Keratinocyte (primary cell): Measurements from ENCODE around the gene LRRC73. TPM values are rescaled to one million over a fixed set of nuclear protein-coding genes. Genes with fewer than 3 reads are reported as not detected.
A peak's percentile ranks its signal among the peaks of the same experiment; 100 is the strongest.
"Not testable (repeated sequence)": the region's sequence is repeated elsewhere in the genome, so short reads cannot be mapped to it uniquely, and the experiment has no call there.

Experiments used
- DNase-seq: peaks from one replicate; pipeline ENCODE4 v3.0.0-alpha.2; 2011; ENCODE audit warnings: low read depth, missing footprints, low spot score
- FAIRE-seq: peaks from 2 replicates; lab custom pipeline; 2011; peaks lifted over from hg19 to GRCh38; lab: Jason Lieb, UNC
- H2AFZ ChIP-seq: 2 replicates; pipeline ENCODE4 v1.6.0; 2012; ENCODE audit warnings: low read length, control low read depth, inconsistent platforms; ENCODE audit not compliant: control insufficient read depth
- H3K27ac ChIP-seq: 2 replicates; pipeline ENCODE4 v1.5.1; 2011; ENCODE audit warnings: low read length; ENCODE audit not compliant: control insufficient read depth, insufficient read depth
- H3K27me3 ChIP-seq: 3 replicates; pipeline ENCODE4 v1.6.0; 2011; ENCODE audit warnings: low read length; ENCODE audit not compliant: control insufficient read depth, insufficient read depth; ENCODE audit errors: extremely low read depth
- H3K36me3 ChIP-seq, 2 experiments: 2 replicates in 1 of 2; 3 replicates in 1 of 2; pipeline ENCODE4 v1.5.1; 2011; ENCODE audit warnings: low read length in 2 of 2, mild to moderate bottlenecking in 1 of 2; ENCODE audit not compliant: control insufficient read depth in 2 of 2, insufficient read depth in 2 of 2; ENCODE audit errors: extremely low read depth in 1 of 2
- H3K4me1 ChIP-seq: 3 replicates; pipeline ENCODE4 v1.5.1; 2011; ENCODE audit warnings: low read length; ENCODE audit not compliant: control insufficient read depth, insufficient read depth; ENCODE audit errors: extremely low read depth
- H3K4me2 ChIP-seq: 3 replicates; pipeline ENCODE4 v1.6.0; 2011; ENCODE audit warnings: low read depth, low read length; ENCODE audit not compliant: control insufficient read depth, insufficient read depth; ENCODE audit errors: extremely low read depth
- H3K4me3 ChIP-seq, 3 experiments: fragments of 200-600 bp in 1 of 3; sonication (generic) in 1 of 3; 2 replicates in 2 of 3; 3 replicates in 1 of 3; pipeline ENCODE4 v1.5.1; 2011 to 2016; ENCODE audit warnings: low read length in 3 of 3, mild to moderate bottlenecking in 3 of 3, control low read depth in 2 of 3, inconsistent platforms in 1 of 3, low read depth in 1 of 3, mixed read lengths in 1 of 3, mixed run types in 1 of 3, moderate library complexity in 1 of 3; ENCODE audit not compliant: control insufficient read depth in 2 of 3, insufficient read depth in 2 of 3; ENCODE audit errors: extremely low read depth in 1 of 3
- H3K79me2 ChIP-seq: 2 replicates; pipeline ENCODE4 v1.6.0; 2012; ENCODE audit warnings: low read length; ENCODE audit not compliant: control insufficient read depth, insufficient read depth
- H3K9ac ChIP-seq: 3 replicates; pipeline ENCODE4 v1.6.0; 2011; ENCODE audit warnings: low read length; ENCODE audit not compliant: control insufficient read depth, insufficient read depth; ENCODE audit errors: extremely low read depth
- H3K9me1 ChIP-seq: 3 replicates; pipeline ENCODE4 v1.6.0; 2011; ENCODE audit warnings: low read length; ENCODE audit not compliant: control insufficient read depth, insufficient read depth; ENCODE audit errors: extremely low read depth
- H3K9me3 ChIP-seq: 2 replicates; pipeline ENCODE4 v1.5.1; 2012; ENCODE audit warnings: low read depth, low read length; ENCODE audit not compliant: control insufficient read depth
- H4K20me1 ChIP-seq: 3 replicates; pipeline ENCODE4 v1.6.0; 2011; ENCODE audit warnings: low read length; ENCODE audit not compliant: control insufficient read depth, insufficient read depth; ENCODE audit errors: extremely low read depth
- CTCF ChIP-seq, 3 experiments: IDR thresholded peaks in 1 of 3; conservative IDR thresholded peaks in 1 of 3; optimal IDR thresholded peaks in 1 of 3; 2 replicates in 2 of 3; 3 replicates in 1 of 3; pipeline versions ENCODE3 to v1.5.1; 2011; ENCODE audit warnings: low read length in 3 of 3, mild to moderate bottlenecking in 3 of 3, moderate library complexity in 2 of 3, control low read depth in 1 of 3, inconsistent platforms in 1 of 3; ENCODE audit not compliant: insufficient read depth in 2 of 3; ENCODE audit errors: extremely low read depth in 1 of 3
- EZH2 ChIP-seq: IDR thresholded peaks from one replicate; pipeline ENCODE4 v1.6.1; 2012; ENCODE audit warnings: inconsistent platforms, mild to moderate bottlenecking, low read length, moderate library complexity
- dilution Hi-C: fragments of 300-500 bp; cut with MboI; formaldehyde crosslinking; loops from one replicate; pipeline ENCODE4 v1.7.0; 2020; ENCODE audit warnings: low sequenced_read_pairs; ENCODE audit not compliant: extremely low pct_ligation_motif_present
- polyA minus RNA-seq, 3 experiments: library from RNA; depleted of rRNA, polyadenylated mRNA; stranded (reverse); fragments of >200 nt; gene quantifications; 1 replicate in 1 of 3; 2 replicates in 1 of 3; 3 replicates in 1 of 3; pipeline ENCODE4 v1.2.3, GENCODE V29; 2011
- polyA plus RNA-seq, 5 experiments: library from polyadenylated mRNA; depleted of rRNA in 3 of 5; stranded (reverse) in 3 of 5; stranded (forward) in 1 of 5; unstranded in 1 of 5; fragments of >200 nt; gene quantifications; 1 replicate in 1 of 5; 2 replicates in 3 of 5; 3 replicates in 1 of 5; pipeline versions ENCODE4 v1.2.1 to v1.2.3, GENCODE V29; 2011 to 2012; ENCODE audit warnings: missing spikeins in 2 of 5, low read depth in 1 of 5, low replicate concordance in 1 of 5

Gene LRRC73
- polyA plus RNA-seq (0.16 to 0.40 TPM (median 0.18 TPM) in 3 replicates), polyA minus RNA-seq (0.26 to 0.30 TPM in 2 of 3 replicates, not detected in the other)
- 0.12 TPM for polyA plus RNA-seq (2011; ENCODE audit: low read depth)
- 0.22 and 0.55 TPM in 2 replicates for polyA plus RNA-seq (2011; cell fraction: cytosol; rRNA removed)
- 0.27 and 0.49 TPM in 2 replicates for polyA plus RNA-seq (2011; cell fraction: nucleus; rRNA removed)
- polyA plus RNA-seq (2012; ENCODE audit: low replicate concordance): 0.35 and 0.49 TPM in 2 replicates
- polyA minus RNA-seq (2011; cell fraction: cytosol; rRNA and poly(A)+ RNA removed): not detected
- polyA minus RNA-seq (2011; cell fraction: nucleus; rRNA and poly(A)+ RNA removed): not detected in 2 replicates

- Histone ChIP-seq H3K4me1 (peaks cover 22% of the 10 kb centered on the region), H3K27me3 (peaks cover 10% of the 10 kb centered on the region), H3K9me3 (no peaks in the 10 kb centered on the region), H3K4me2 (peak within 1 kb of the TSS; percentile 91), H3K9ac (peak within 1 kb of the TSS; percentile 92), H3K9me1 (peaks cover under 1% of the 10 kb centered on the region), H3K4me3 (peak within 1 kb of the TSS; percentile 49 to 81 (median 68)), H3K27ac (peak within 1 kb of the TSS; percentile 87), H4K20me1 (no peaks in the 10 kb centered on the region), H2AFZ (peak within 1 kb of the TSS; percentile 92), H3K36me3 (peaks cover 24 to 33% of the 10 kb centered on the region in 2 experiments), H3K79me2 (peaks cover 12% of the 10 kb centered on the region)
- TF ChIP-seq EZH2 (no peak), CTCF (optimal IDR thresholded peaks at IDR 0.05 in 1 of 3, IDR thresholded peaks at IDR 0.05 in 1 of 3, conservative IDR thresholded peaks at IDR 0.05 in 1 of 3; ENCODE audit: extremely low read depth in 1 of 3, insufficient read depth in 2 of 3, low read length in 3 of 3) (no peak)
- FAIRE-seq: no peak
- dilution Hi-C loops: no loop called here
- DNase-seq: no peak
Observed at GRCh38 chr6:43509984-43510826, at the start of gene LRRC73. LRRC73 (minus strand) TSS chr6:43510346; CDS start chr6:43509785, 561 bp downstream.

- DNase-seq (no peak), FAIRE-seq (no peak)
- Histone ChIP-seq H4K20me1 (no peaks in the 10 kb centered on the region), H3K27me3 (no peaks in the 10 kb centered on the region), H3K36me3 (peaks cover 27 to 49% of the 10 kb centered on the region in 2 experiments), H3K4me3 (no peak overlapping the region), H3K9me3 (no peaks in the 10 kb centered on the region), H3K4me1 (no peaks in the 10 kb centered on the region), H3K9ac (no peak overlapping the region), H3K79me2 (no peaks in the 10 kb centered on the region), H3K27ac (no peak overlapping the region), H2AFZ (no peak overlapping the region), H3K9me1 (no peaks in the 10 kb centered on the region), H3K4me2 (no peak overlapping the region)
- no peak for TF ChIP-seq EZH2
- TF ChIP-seq CTCF (optimal IDR thresholded peaks at IDR 0.05 in 1 of 3, IDR thresholded peaks at IDR 0.05 in 1 of 3, conservative IDR thresholded peaks at IDR 0.05 in 1 of 3; ENCODE audit: extremely low read depth in 1 of 3, insufficient read depth in 2 of 3, low read length in 3 of 3): no peak
- dilution Hi-C loops: no loop called here
Observed at GRCh38 chr6:43559328-43559727, 49.2 kb upstream of the LRRC73 start.

- H3K4me2 ChIP-seq, dilution Hi-C loops, FAIRE-seq, H3K9me1 ChIP-seq, H2AFZ ChIP-seq, H3K27me3 ChIP-seq, H3K9ac ChIP-seq, H3K4me3 ChIP-seq, H3K27ac ChIP-seq, H3K9me3 ChIP-seq, H3K4me1 ChIP-seq, H4K20me1 ChIP-seq, H3K79me2 ChIP-seq, DNase-seq: not testable (repeated sequence)
- H3K36me3 ChIP-seq: peaks cover 27 to 49% of the 10 kb centered on the region in 2 experiments
Observed at GRCh38 chr6:43557620-43558019, 47.5 kb upstream of the LRRC73 start.
